ENCODE results near the gene ALDH18A1. TPM values are rescaled to one million over a fixed set of nuclear protein-coding genes. Genes with fewer than 3 reads are reported as not detected.

The ALDH18A1 gene
- total and polyA plus RNA-seq, 2 donors (not counting 3 experiments of a cell fraction or from before 2014, with no cell fraction given), result 53.2 to 92.6 TPM

- FAIRE-seq (no peak), DNase-seq (ENCODE audit: low read depth, low spot score) (no peak)
- CTCF ChIA-PET, result interaction anchor here (0.9 to 3.0 kb wide), 3 partner anchors 153 to 177 kb away, joined by 3 to 17 read pairs (median 6); no protein-coding TSS in a partner anchor
- Histone ChIP-seq H3K27ac (ENCODE audit: insufficient read depth, low read depth, low read length) (no peak overlapping the region), H3K79me2 (ENCODE audit: control insufficient read depth, insufficient read depth, low read length) (peaks cover 9% of the 10 kb centered on the region), H3K9me1 (replicated peaks; ENCODE audit: control insufficient read depth, extremely low read depth, insufficient read depth, low read length) (no peaks in the 10 kb centered on the region), H3K36me3 (ENCODE audit: control insufficient read depth in 2 of 2, extremely low read depth in 1 of 2, insufficient read depth in 2 of 2, low read length in 2 of 2) (peaks cover 9 to 13% of the 10 kb centered on the region in 2 experiments), H2AFZ (ENCODE audit: low read depth, low read length) (no peak overlapping the region), H3K4me2 (ENCODE audit: insufficient read depth, low read length) (no peak overlapping the region), H4K20me1 (replicated peaks; ENCODE audit: control insufficient read depth, extremely low read depth, insufficient read depth, low read length) (no peaks in the 10 kb centered on the region), H3K9me3 (replicated peaks; ENCODE audit: control insufficient read depth, insufficient read depth, low read length) (no peaks in the 10 kb centered on the region), H3K4me1 (ENCODE audit: control insufficient read depth, extremely low read depth, insufficient read depth, low read length) (peaks cover 13% of the 10 kb centered on the region), H3K27me3 (ENCODE audit: control insufficient read depth in 2 of 2, insufficient read depth in 2 of 2, low read length in 2 of 2) (no peaks in the 10 kb centered on the region), H3K4me3 (replicated peaks in 1 of 3; ENCODE audit: insufficient read depth in 1 of 3, low read depth in 1 of 3, low read length in 3 of 3) (no peak overlapping the region), H3K9ac (replicated peaks; ENCODE audit: extremely low read depth, insufficient read depth, low read length) (no peak overlapping the region)
- TF ChIP-seq GATA2 (IDR thresholded peaks at IDR 0.05; ENCODE audit: insufficient read depth, insufficient read length, low read depth, low read length) (no peak), EZH2 (IDR thresholded peaks at IDR 0.05; ENCODE audit: borderline replicate concordance, low read depth, low read length, severe bottlenecking) (no peak), POLR2AphosphoS5 (IDR thresholded peaks at IDR 0.05; ENCODE audit: insufficient read depth, low read depth, low read length) (no peak), MYC (IDR thresholded peaks at IDR 0.05; ENCODE audit: low read depth, low read length) (no peak), JUN (IDR thresholded peaks at IDR 0.05; ENCODE audit: borderline replicate concordance, insufficient read depth, insufficient read length, low read depth) (no peak), CTCF (IDR thresholded peaks at IDR 0.05; ENCODE audit: extremely low read depth in 1 of 2, insufficient read depth in 1 of 2, low read depth in 1 of 2, low read length in 2 of 2) (no peak), MAX (IDR thresholded peaks at IDR 0.05; ENCODE audit: insufficient read depth, insufficient read length) (no peak), POLR2A (IDR thresholded peaks at IDR 0.05; ENCODE audit: low read depth, low read length) (no peak), FOS (IDR thresholded peaks at IDR 0.05; ENCODE audit: borderline replicate concordance, insufficient read depth, low read length) (no peak)
- BruUV-seq (replicated peaks), result no TSS peak
- intact Hi-C loops (cut with micrococcal nuclease) (no loop called here), dilution Hi-C loops (cut with MboI; ENCODE audit: extremely low pct_ligation_motif_present, low sequenced_read_pairs) (no loop called here)
- POLR2A ChIA-PET, result no interaction called here
These were observed 32.1 kb upstream of the ALDH18A1 start for GRCh38 chr10:95688648-95689047.
